GM12892 (cell line): ENCODE measurements around the gene NR2F2.

Experiments used
- POLR2A ChIP-seq: IDR thresholded peaks from 2 replicates; pipeline ENCODE4 v1.6.1; 2011; ENCODE audit warnings: low read depth, low read length, control low read depth
- POLR2AphosphoS5 ChIP-seq: IDR thresholded peaks from 2 replicates; pipeline ENCODE4 v1.6.1; 2011; ENCODE audit warnings: low read depth, low read length, control low read depth
- TAF1 ChIP-seq: IDR thresholded peaks from 2 replicates; pipeline ENCODE4 v1.6.1; 2011; ENCODE audit warnings: low read depth, mild to moderate bottlenecking, control low read depth, low read length, borderline replicate concordance

GRCh38 chr15:96340348-96340597 is 9.8 kb downstream of the NR2F2 start:
- TF ChIP-seq POLR2AphosphoS5, result no peak
- no peak for TF ChIP-seq TAF1
- no peak for TF ChIP-seq POLR2A
